22Rv1 (cell line): ENCODE results near the gene PRR11.

Experiments
- ZFX ChIP-seq: fragments of 450-650 bp; IDR thresholded peaks from 2 replicates; pipeline ENCODE4 v1.6.1; 2017; ENCODE audit warnings: antibody characterized with exemption, borderline replicate concordance
- TF ChIP-seq, protein P1 (sequence below): fragments of 450-650 bp; IDR thresholded peaks from 2 replicates; pipeline ENCODE4 v1.5.1; 2017; ENCODE audit warnings: mild to moderate bottlenecking

GRCh38 chr17:59221159-59221847 is 65.8 kb downstream of the PRR11 start:
- TF ChIP-seq, protein P1, sequence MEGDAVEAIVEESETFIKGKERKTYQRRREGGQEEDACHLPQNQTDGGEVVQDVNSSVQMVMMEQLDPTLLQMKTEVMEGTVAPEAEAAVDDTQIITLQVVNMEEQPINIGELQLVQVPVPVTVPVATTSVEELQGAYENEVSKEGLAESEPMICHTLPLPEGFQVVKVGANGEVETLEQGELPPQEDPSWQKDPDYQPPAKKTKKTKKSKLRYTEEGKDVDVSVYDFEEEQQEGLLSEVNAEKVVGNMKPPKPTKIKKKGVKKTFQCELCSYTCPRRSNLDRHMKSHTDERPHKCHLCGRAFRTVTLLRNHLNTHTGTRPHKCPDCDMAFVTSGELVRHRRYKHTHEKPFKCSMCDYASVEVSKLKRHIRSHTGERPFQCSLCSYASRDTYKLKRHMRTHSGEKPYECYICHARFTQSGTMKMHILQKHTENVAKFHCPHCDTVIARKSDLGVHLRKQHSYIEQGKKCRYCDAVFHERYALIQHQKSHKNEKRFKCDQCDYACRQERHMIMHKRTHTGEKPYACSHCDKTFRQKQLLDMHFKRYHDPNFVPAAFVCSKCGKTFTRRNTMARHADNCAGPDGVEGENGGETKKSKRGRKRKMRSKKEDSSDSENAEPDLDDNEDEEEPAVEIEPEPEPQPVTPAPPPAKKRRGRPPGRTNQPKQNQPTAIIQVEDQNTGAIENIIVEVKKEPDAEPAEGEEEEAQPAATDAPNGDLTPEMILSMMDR: no peak
- TF ChIP-seq ZFX: no peak
